Neutrophil (primary cell): ENCODE data around the gene TEX9.

Experiments
- H3K27ac ChIP-seq: fragments of 200-600 bp; sonication (generic); 2 replicates; pipeline ENCODE4 v1.5.1; 2016; ENCODE audit warnings: mild to moderate bottlenecking, moderate library complexity
- H3K27me3 ChIP-seq: fragments of 200-600 bp; sonication (generic); 2 replicates; pipeline ENCODE4 v1.6.0; 2016; ENCODE audit warnings: mild to moderate bottlenecking
- H3K36me3 ChIP-seq: fragments of 200-600 bp; sonication (generic); 2 replicates; pipeline ENCODE4 v1.5.1; 2017
- H3K4me1 ChIP-seq, 2 experiments: fragments of 200-600 bp in 1 of 2; sonication (generic) in 1 of 2; 1 replicate in 1 of 2; 2 replicates in 1 of 2; pipeline versions ENCODE4 v1.5.1 to v1.6.1; 2013 to 2016; ENCODE audit warnings: low read depth in 1 of 2, low read length in 1 of 2, mild to moderate bottlenecking in 1 of 2, moderate library complexity in 1 of 2; ENCODE audit not compliant: control insufficient read depth in 1 of 2, insufficient read depth in 1 of 2
- H3K4me3 ChIP-seq, 2 experiments: fragments of 200-600 bp in 1 of 2; sonication (generic) in 1 of 2; 1 replicate in 1 of 2; 2 replicates in 1 of 2; pipeline ENCODE4 v1.5.1; 2013 to 2016; ENCODE audit warnings: low read depth in 1 of 2, low read length in 1 of 2, mild to moderate bottlenecking in 1 of 2, moderate library complexity in 1 of 2
- H3K9me3 ChIP-seq: fragments of 200-600 bp; sonication (generic); 2 replicates; pipeline ENCODE4 v1.5.1; 2016
- TF ChIP-seq, protein P1 (sequence below): fragments of 200-600 bp; sonication (generic); IDR thresholded peaks from 2 replicates; pipeline ENCODE4 v1.5.1; 2016; ENCODE audit warnings: antibody characterized with exemption

The TEX9 gene

DNA sequence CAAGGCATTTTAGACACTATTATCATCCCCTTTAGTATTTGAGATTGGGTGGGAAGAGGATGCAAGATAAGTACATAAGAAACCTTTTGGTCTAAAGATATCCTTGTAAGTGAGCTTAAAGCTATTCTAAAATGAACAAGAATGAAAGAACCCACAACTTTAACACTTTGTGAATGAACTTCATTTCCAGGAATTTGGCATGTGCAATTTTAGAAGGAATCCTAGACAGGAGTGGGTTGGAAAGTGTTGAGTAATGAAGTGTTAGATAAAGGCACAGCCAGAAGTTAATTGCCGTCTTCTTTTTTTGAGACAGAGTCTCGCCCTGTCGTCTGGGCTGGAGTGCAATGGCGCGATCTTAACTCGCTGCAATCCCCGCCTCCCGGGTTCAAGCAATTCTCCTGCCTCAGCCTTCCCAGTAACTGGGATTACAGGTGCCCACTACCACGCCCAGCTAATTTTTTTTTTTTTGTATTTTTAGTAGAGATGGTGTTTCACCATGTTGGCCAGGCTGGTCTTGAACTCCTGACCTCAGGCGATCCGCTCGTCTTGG lies 13.2 kb upstream of the TEX9 start:
- H3K4me1 ChIP-seq = no peaks in the 10 kb centered on the region
- no peak overlapping the region for H3K27ac ChIP-seq

DNA sequence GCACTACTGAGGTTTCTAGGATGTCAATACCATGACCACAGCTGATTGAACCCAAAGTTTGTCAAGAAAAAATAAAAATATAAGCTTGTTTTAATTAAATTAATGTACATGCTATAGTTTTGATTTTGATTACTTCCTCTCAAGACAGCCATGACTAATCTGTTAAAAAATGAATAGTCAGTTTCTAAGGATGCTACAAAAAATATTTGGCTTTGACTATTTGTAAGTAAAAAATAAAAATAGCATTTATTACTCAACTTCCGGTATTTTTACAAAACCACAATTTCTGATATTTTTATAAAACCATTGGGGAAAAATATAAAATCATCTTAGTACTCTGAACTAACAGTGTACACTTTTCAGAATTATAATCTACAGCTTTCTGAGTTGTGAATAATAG lies 12.1 kb upstream of the TEX9 start:
- H3K4me3 ChIP-seq = no peak overlapping the region
- TF ChIP-seq, protein P1, sequence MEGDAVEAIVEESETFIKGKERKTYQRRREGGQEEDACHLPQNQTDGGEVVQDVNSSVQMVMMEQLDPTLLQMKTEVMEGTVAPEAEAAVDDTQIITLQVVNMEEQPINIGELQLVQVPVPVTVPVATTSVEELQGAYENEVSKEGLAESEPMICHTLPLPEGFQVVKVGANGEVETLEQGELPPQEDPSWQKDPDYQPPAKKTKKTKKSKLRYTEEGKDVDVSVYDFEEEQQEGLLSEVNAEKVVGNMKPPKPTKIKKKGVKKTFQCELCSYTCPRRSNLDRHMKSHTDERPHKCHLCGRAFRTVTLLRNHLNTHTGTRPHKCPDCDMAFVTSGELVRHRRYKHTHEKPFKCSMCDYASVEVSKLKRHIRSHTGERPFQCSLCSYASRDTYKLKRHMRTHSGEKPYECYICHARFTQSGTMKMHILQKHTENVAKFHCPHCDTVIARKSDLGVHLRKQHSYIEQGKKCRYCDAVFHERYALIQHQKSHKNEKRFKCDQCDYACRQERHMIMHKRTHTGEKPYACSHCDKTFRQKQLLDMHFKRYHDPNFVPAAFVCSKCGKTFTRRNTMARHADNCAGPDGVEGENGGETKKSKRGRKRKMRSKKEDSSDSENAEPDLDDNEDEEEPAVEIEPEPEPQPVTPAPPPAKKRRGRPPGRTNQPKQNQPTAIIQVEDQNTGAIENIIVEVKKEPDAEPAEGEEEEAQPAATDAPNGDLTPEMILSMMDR = no peak
- H3K36me3 ChIP-seq = no peaks in the 10 kb centered on the region
- H3K27ac ChIP-seq = no peak overlapping the region
- no peaks in the 10 kb centered on the region for H3K27me3 ChIP-seq
- no peaks in the 10 kb centered on the region for H3K9me3 ChIP-seq
- H3K4me1 ChIP-seq = no peaks in the 10 kb centered on the region

More for the DNA sequence above, 13.2 kb upstream of the TEX9 start:
- H3K36me3 ChIP-seq = no peaks in the 10 kb centered on the region
- no peaks in the 10 kb centered on the region for H3K9me3 ChIP-seq
- H3K27me3 ChIP-seq = no peaks in the 10 kb centered on the region
- TF ChIP-seq, protein P1 = no peak
- no peak overlapping the region for H3K4me3 ChIP-seq

DNA sequence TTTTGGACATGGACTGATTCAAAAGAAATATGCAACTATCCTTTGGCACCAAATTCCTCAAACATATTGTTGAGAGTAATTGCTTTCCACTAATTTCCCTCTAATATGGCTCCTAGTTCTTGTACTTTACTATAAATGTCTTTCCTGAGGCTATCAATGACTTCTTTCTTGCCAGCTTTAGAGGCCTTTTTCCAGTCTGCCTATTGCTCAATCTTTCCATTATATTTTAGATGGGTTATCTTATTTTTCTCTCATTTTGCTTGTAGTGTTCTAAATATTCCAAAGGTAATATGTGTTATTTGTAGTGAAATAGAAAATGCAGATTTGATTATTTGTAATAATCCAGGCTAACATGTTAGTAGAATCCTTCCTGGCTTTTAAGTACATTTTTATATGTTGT lies 11.5 kb upstream of the TEX9 start:
- no peaks in the 10 kb centered on the region for H3K4me1 ChIP-seq
- TF ChIP-seq, protein P1 = no peak
- H3K27ac ChIP-seq = no peak overlapping the region
- no peaks in the 10 kb centered on the region for H3K36me3 ChIP-seq
- no peaks in the 10 kb centered on the region for H3K27me3 ChIP-seq
- no peaks in the 10 kb centered on the region for H3K9me3 ChIP-seq
- H3K4me3 ChIP-seq = no peak overlapping the region

DNA sequence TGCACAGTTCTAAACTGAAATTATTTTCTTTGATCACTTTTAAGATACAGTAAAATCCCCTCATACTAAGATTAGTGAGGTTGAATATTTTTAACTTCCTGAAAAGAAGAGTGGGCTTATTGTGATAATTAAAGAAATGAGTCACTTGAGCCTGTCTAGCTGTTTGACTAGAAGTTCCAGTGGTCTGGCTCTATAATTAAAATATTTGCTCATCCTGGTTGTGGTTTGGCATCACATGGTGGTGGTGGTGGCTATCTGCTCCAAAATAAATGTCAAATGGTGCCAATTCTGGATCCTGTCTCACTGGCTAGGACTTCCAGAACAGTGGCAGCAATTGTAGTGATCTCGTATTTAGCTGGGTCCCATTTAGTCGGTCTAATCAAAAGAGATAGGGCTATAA lies 8.6 kb upstream of the TEX9 start:
- Histone ChIP-seq H3K27ac (no peak overlapping the region), H3K27me3 (no peaks in the 10 kb centered on the region), H3K9me3 (no peaks in the 10 kb centered on the region), H3K36me3 (no peaks in the 10 kb centered on the region), H3K4me3 (no peak overlapping the region), H3K4me1 (no peaks in the 10 kb centered on the region)
- TF ChIP-seq, protein P1 = no peak

DNA sequence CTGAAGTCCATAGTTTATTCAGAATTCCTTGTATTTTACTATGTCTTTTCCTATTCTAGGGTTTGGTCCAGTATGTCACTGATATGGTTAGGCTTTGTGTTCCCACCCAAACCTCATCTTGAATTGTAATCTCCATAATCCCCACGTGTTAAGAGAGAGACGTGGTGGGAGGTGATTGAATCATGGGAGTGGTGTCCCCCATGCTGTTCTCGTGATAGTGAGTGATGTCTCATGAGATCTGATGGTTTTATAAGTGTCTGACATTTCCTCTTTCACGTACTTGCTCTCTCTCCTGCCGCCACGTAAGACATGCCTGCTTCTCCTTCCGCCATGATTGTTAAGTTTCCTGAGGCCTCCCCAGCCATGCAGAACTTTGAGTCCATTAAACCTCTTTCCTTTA lies 6.6 kb upstream of the TEX9 start:
- Histone ChIP-seq H3K4me3 (no peak overlapping the region), H3K27me3 (no peaks in the 10 kb centered on the region), H3K9me3 (no peaks in the 10 kb centered on the region), H3K27ac (no peak overlapping the region), H3K4me1 (no peaks in the 10 kb centered on the region), H3K36me3 (no peaks in the 10 kb centered on the region)
- TF ChIP-seq, protein P1 = no peak

DNA sequence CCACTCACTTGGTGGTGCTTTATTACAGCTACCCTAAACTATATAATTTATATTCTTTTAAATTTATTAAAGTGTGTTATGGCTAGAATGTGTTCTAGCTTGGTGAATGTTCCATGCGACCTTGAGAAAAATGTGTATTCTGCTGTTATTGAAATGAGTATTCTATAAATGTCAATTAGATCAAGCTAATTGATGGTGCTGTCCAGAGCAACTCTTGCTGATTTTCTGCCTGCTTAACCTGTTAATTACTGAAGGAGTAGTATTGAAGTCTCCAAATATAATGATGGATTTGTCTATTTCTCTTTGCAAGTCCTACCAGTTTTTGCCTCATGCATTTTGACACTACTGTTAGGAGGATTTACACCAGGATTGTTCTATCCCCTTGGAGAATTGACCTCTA lies 3.2 kb upstream of the TEX9 start:
- Histone ChIP-seq H3K36me3 (no peaks in the 10 kb centered on the region), H3K9me3 (no peaks in the 10 kb centered on the region), H3K27me3 (peaks cover 23% of the 10 kb centered on the region), H3K4me1 (peaks cover 11 to 16% of the 10 kb centered on the region in 2 experiments), H3K4me3 (no peak overlapping the region), H3K27ac (no peak overlapping the region)
- TF ChIP-seq, protein P1 = no peak
